Pons (tissue), 1 donor: Measurements from ENCODE around the gene OR52I2.

ENCODE experiments used
- DNase-seq: peaks from one replicate; pipeline ENCODE4 v3.0.0-alpha.2; 2016; ENCODE audit warnings: low spot score

OR52I2 gene

DNA sequence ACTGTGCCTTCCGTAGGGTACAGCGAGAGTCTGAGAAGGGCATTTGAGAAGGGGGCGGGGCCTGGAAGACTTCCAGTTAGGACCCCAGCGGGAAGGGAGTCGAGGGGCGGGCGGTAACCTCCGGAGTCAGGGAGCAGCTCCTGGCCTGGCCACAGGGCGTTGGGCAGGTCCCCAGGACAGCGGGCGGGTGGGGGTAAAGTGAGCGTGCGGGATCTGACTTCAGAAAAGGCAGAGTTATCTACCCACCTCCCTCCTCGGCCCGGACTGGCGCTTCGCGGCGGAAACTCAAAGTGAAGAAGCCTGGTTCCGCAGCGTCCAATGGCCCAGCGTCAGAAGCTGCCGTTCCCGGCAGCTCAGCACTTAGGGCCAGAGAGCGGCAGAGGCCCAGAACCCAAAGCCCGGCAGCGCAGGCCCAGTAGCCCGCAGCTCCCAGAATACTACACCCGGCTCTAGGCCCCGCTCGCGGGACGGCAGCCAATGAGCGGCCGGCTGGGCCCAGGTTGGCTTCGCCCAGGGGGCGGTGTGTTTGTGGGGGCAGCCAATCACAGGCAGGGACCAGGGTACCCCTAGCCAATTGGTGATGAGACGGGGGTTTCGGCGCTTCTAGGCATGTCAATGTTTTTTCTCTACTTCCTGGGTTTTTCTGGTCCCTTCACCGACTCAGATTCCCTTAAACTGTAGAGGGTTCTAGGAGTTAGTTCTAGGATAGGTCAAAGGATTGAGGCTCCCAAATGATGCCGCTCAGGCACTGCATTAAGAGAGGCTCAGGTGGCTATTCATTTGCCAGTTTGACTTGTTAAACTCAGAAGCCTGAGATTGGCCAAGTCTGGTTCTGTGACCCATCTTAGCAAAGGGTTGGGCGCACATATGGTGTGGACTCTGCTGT is 26.5 kb downstream of the OR52I2 start, which contains the start of gene TRIM68:
TSS of gene TRIM68 (minus strand) at position 451 of the 886 bp plus-strand sequence. CDS start 2,727 bp downstream, outside the sequence.
- DNase-seq, result peak; percentile 97

- peak; percentile 14 for DNase-seq
These were observed 28.9 kb downstream of the OR52I2 start for GRCh38 chr11:4610258-4610935.

- DNase-seq, result no peak
These were observed 30.4 kb downstream of the OR52I2 start for GRCh38 chr11:4611986-4612385.

- no peak for DNase-seq
These were observed 34.4 kb downstream of the OR52I2 start for GRCh38 chr11:4615856-4616444.

DNA sequence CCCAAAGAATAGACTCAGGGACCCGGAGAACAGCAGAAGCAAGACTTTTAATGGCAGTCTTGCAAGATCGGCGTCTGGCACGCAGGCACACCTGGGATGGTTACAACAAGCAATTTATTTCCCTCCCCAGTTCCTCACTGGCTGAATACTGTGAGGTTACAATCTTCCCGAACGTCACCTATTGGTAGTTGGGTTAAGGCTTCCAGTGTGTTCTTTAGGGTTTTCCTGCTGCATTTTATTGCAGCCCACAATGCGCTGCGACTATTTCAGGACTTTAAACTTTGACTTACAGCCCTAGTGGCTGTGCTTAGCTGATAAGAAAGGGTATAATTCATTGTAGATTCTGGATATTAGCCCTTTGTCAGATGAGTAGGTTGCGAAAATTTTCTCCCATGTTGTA is 38.0 kb downstream of the OR52I2 start:
- DNase-seq, result no peak

- peak; percentile 34 for DNase-seq
These were observed 44.9 kb downstream of the OR52I2 start for GRCh38 chr11:4626207-4627099.

- DNase-seq, result no peak
These were observed 54.6 kb downstream of the OR52I2 start for GRCh38 chr11:4636136-4636535.

- peak; percentile 64 for DNase-seq
These were observed 55.6 kb downstream of the OR52I2 start, which contains the start of gene OR51D1 for GRCh38 chr11:4636962-4637661. OR51D1 (plus strand) TSS chr11:4637477; CDS start chr11:4639791, 2,314 bp downstream.

GRCh38 chr11:4637662-4638047 is 56.1 kb downstream of the OR52I2 start:
- no peak for DNase-seq

DNA sequence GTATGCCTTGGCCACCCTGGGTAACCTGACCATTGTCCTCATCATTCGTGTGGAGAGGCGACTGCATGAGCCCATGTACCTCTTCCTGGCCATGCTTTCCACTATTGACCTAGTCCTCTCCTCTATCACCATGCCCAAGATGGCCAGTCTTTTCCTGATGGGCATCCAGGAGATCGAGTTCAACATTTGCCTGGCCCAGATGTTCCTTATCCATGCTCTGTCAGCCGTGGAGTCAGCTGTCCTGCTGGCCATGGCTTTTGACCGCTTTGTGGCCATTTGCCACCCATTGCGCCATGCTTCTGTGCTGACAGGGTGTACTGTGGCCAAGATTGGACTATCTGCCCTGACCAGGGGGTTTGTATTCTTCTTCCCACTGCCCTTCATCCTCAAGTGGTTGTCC is 58.4 kb downstream of the OR52I2 start:
- no peak for DNase-seq

DNA sequence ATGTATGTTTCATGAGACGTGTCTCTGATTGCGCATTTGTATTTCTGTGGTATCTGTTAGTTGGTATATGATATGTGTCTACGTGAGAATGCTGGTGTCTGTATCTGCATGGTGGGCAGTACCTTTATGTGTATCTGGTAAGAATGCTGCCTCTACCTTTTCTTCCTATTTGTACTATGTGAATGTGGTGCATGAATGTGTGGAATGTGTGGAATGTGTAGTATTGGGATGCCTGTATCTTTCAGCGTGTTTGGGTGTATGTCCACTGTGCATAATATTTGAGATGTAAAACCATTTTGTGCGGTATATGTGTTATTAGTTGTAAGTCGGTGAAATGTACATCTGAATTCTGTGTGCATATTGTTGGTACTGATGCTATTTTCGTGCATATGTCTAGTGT is 60.0 kb downstream of the OR52I2 start:
- DNase-seq, result no peak

DNA sequence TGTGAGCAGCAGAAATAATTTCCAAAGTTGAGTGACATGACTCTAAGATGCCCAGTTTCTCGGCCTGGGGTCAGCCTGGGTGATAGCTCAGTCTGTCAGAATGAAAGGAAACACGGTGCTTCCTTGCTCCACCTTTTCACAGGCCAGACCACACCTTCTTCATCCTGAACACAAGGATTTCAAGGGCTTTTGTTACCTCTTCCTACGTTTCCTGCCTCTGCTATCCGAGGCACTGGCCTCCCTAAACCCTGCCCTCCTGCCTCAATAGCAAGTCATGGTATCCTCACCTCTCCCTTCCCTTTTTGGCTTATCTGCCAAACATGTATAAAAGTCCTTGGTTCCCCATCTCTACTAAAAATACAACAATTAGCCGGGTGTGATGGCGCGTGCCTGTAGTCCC is 60.5 kb downstream of the OR52I2 start:
- DNase-seq, result no peak
